GM04504 (cell line): ENCODE results near the gene TAX1BP1.

Source experiments
- DNase-seq: peaks from one replicate; pipeline ENCODE4 v3.0.0-alpha.2; 2012; ENCODE audit warnings: low read depth

Gene TAX1BP1

GRCh38 chr7:27739301-27739908, 557 bp upstream of the TAX1BP1 start:
- DNase-seq = no peak

- peak; percentile 46 for DNase-seq
Measured at GRCh38 chr7:27740449-27741086, 606 bp downstream of the TAX1BP1 start.

GRCh38 chr7:27742091-27742710, 2.2 kb downstream of the TAX1BP1 start:
- peak; percentile 18 for DNase-seq

GRCh38 chr7:27745064-27745583, 5.2 kb downstream of the TAX1BP1 start:
- peak; percentile 32 for DNase-seq

- DNase-seq = no peak
Measured at GRCh38 chr7:27746486-27746885, 6.5 kb downstream of the TAX1BP1 start.

GRCh38 chr7:27746978-27747377, 7.0 kb downstream of the TAX1BP1 start:
- DNase-seq = no peak

GRCh38 chr7:27747589-27748368, 7.8 kb downstream of the TAX1BP1 start:
- no peak for DNase-seq

GRCh38 chr7:27750316-27750715, 10.4 kb downstream of the TAX1BP1 start:
- DNase-seq = no peak

- no peak for DNase-seq
Measured at GRCh38 chr7:27751888-27752660, 12.1 kb downstream of the TAX1BP1 start.

GRCh38 chr7:27753863-27754262, 13.9 kb downstream of the TAX1BP1 start:
- DNase-seq = no peak

- DNase-seq = no peak
Measured at GRCh38 chr7:27756298-27756697, 16.3 kb downstream of the TAX1BP1 start.

- DNase-seq = no peak
Measured at GRCh38 chr7:27759491-27759890, 19.5 kb downstream of the TAX1BP1 start.

GRCh38 chr7:27762062-27762461, 22.1 kb downstream of the TAX1BP1 start:
- no peak for DNase-seq

GRCh38 chr7:27763983-27764508, 24.1 kb downstream of the TAX1BP1 start:
- no peak for DNase-seq

- DNase-seq = no peak
Measured at GRCh38 chr7:27765841-27766240, 25.9 kb downstream of the TAX1BP1 start.

GRCh38 chr7:27767374-27767773, 27.4 kb downstream of the TAX1BP1 start:
- no peak for DNase-seq

GRCh38 chr7:27771111-27771510, 31.1 kb downstream of the TAX1BP1 start:
- DNase-seq = no peak

- no peak for DNase-seq
Measured at GRCh38 chr7:27774717-27775328, 34.9 kb downstream of the TAX1BP1 start.

GRCh38 chr7:27775782-27776181, 35.8 kb downstream of the TAX1BP1 start:
- DNase-seq = no peak

- DNase-seq = no peak
Measured at GRCh38 chr7:27777662-27778061, 37.7 kb downstream of the TAX1BP1 start.

- no peak for DNase-seq
Measured at GRCh38 chr7:27779873-27780272, 39.9 kb downstream of the TAX1BP1 start.
